Stimulated activated CD4-positive, alpha-beta T cell treated with anti-CD3 and anti-CD28 coated beads, TNF-alpha, amount 100 ng/mL, for 48 hours (primary cell): ENCODE results near the gene DAPK1.
A peak's percentile ranks its signal among the peaks of the same experiment; 100 is the strongest.

ENCODE experiments used
- DNase-seq, 3 donors: peaks; one replicate each; pipeline ENCODE4 v3.0.0-alpha.2; 2020; ENCODE audit warnings: low read depth in 3 of 3

The DAPK1 gene

GRCh38 chr9:87643778-87644570 lies 146.3 kb downstream of the DAPK1 start:
- DNase-seq: no peak

- DNase-seq: no peak
Observed at GRCh38 chr9:87644659-87645058, 147.0 kb downstream of the DAPK1 start.

- no peak for DNase-seq
Observed at GRCh38 chr9:87646546-87646945, 148.9 kb downstream of the DAPK1 start.

GRCh38 chr9:87647114-87647513 lies 149.4 kb downstream of the DAPK1 start:
- DNase-seq: no peak

GRCh38 chr9:87648606-87649005 lies 150.9 kb downstream of the DAPK1 start:
- DNase-seq: no peak

GRCh38 chr9:87650611-87651295 lies 153.1 kb downstream of the DAPK1 start:
- DNase-seq: no peak

- DNase-seq: no peak
Observed at GRCh38 chr9:87651431-87651830, 153.8 kb downstream of the DAPK1 start.

- DNase-seq: no peak
Observed at GRCh38 chr9:87653941-87654340, 156.3 kb downstream of the DAPK1 start.

GRCh38 chr9:87655731-87656130 lies 158.1 kb downstream of the DAPK1 start:
- no peak for DNase-seq

GRCh38 chr9:87656485-87656884 lies 158.8 kb downstream of the DAPK1 start:
- DNase-seq: no peak

- no peak for DNase-seq
Observed at GRCh38 chr9:87657190-87657589, 159.5 kb downstream of the DAPK1 start.

GRCh38 chr9:87657893-87658292 lies 160.2 kb downstream of the DAPK1 start:
- DNase-seq: no peak

- no peak for DNase-seq
Observed at GRCh38 chr9:87658511-87658910, 160.8 kb downstream of the DAPK1 start.

GRCh38 chr9:87659534-87660419 lies 162.1 kb downstream of the DAPK1 start:
- DNase-seq: no peak

GRCh38 chr9:87661241-87661640 lies 163.6 kb downstream of the DAPK1 start:
- DNase-seq: no peak

GRCh38 chr9:87662808-87663528 lies 165.3 kb downstream of the DAPK1 start:
- DNase-seq: peak; percentile 38 to 65 (median 44)

- DNase-seq: no peak
Observed at GRCh38 chr9:87663556-87663955, 165.9 kb downstream of the DAPK1 start.

GRCh38 chr9:87664153-87665060 lies 166.7 kb downstream of the DAPK1 start:
- no peak for DNase-seq

GRCh38 chr9:87665505-87665904 lies 167.8 kb downstream of the DAPK1 start:
- no peak for DNase-seq

- DNase-seq: no peak
Observed at GRCh38 chr9:87667164-87667738, 169.6 kb downstream of the DAPK1 start.
